Osteocyte (in vitro differentiated cells): ENCODE results near the gene CPLANE2. TPM values are rescaled to one million over a fixed set of nuclear protein-coding genes. Genes with fewer than 3 reads are reported as not detected.

Source experiments
- DNase-seq: peaks from one replicate; pipeline ENCODE4 v3.0.0; 2021; ENCODE audit warnings: mixed read lengths; ENCODE audit not compliant: unreplicated experiment; ENCODE audit errors: extremely low spot score
- H3K27ac Mint-ChIP-seq: one replicate; pipeline ENCODE4 v1.8.0; 2021; ENCODE audit warnings: mild to moderate bottlenecking, mixed read lengths; ENCODE audit not compliant: unreplicated experiment
- H3K27me3 Mint-ChIP-seq: one replicate; pipeline ENCODE4 v1.8.0; 2021; ENCODE audit warnings: mixed read lengths; ENCODE audit not compliant: unreplicated experiment
- H3K36me3 Mint-ChIP-seq: one replicate; pipeline ENCODE4 v1.8.0; 2021; ENCODE audit warnings: mixed read lengths; ENCODE audit not compliant: unreplicated experiment
- H3K4me1 Mint-ChIP-seq: one replicate; pipeline ENCODE4 v1.8.0; 2021; ENCODE audit warnings: mixed read lengths; ENCODE audit not compliant: unreplicated experiment
- H3K4me3 Mint-ChIP-seq: one replicate; pipeline ENCODE4 v1.8.0; 2021; ENCODE audit warnings: mild to moderate bottlenecking, moderate library complexity, mixed read lengths; ENCODE audit not compliant: unreplicated experiment
- H3K9me3 Mint-ChIP-seq: one replicate; pipeline ENCODE4 v1.8.0; 2021; ENCODE audit warnings: mixed read lengths; ENCODE audit not compliant: unreplicated experiment
- CTCF ChIP-seq: fragments of 200-600 bp; sonication (generic); IDR thresholded peaks from 2 replicates; pipeline ENCODE4 v1.5.0; 2021; ENCODE audit warnings: antibody characterized with exemption, mild to moderate bottlenecking, moderate library complexity
- long read RNA-seq: library from polyadenylated mRNA; unstranded; transcript quantifications from one replicate; pipeline ENCODE4 v2.0.0, GENCODE V29; 2021
- total RNA-seq: library from RNA; stranded (reverse); gene quantifications from 2 replicates; pipeline ENCODE4 v1.2.1, GENCODE V29; 2021

The CPLANE2 gene
- total RNA-seq = 10.3 and 11.8 TPM in 2 replicates
- long read RNA-seq, partial matches to known transcripts = 1 of 2 reads
- long read RNA-seq, other reads (novel, unspliced or antisense) = 0 of 2 reads

- Mint-ChIP-seq H3K4me1 (peaks cover 19% of the 10 kb centered on the region), H3K4me3 (peak within 1 kb of the TSS; percentile 80), H3K27ac (peak within 1 kb of the TSS; percentile 88), H3K36me3 (peaks cover 2% of the 10 kb centered on the region), H3K9me3 (no peaks in the 10 kb centered on the region), H3K27me3 (no peaks in the 10 kb centered on the region)
- DNase-seq = peak; percentile 98
- TF ChIP-seq CTCF = no peak
Observed at GRCh38 chr1:16236511-16237342, at the start of gene CPLANE2. Gene CPLANE2, minus strand, starts transcription at chr1:16237183. Its CDS starts 441 bp downstream, at chr1:16236742.

- H3K36me3 Mint-ChIP-seq = peaks cover 10% of the 10 kb centered on the region
- TF ChIP-seq CTCF = no peak
- no peaks in the 10 kb centered on the region for H3K4me1 Mint-ChIP-seq
- H3K27me3 Mint-ChIP-seq = no peaks in the 10 kb centered on the region
- no peak overlapping the region for H3K4me3 Mint-ChIP-seq
- no peak overlapping the region for H3K27ac Mint-ChIP-seq
- H3K9me3 Mint-ChIP-seq = no peaks in the 10 kb centered on the region
- no peak for DNase-seq
Observed at GRCh38 chr1:16286122-16286521, 49.1 kb upstream of the CPLANE2 start.

GRCh38 chr1:16281765-16282164 is 44.8 kb upstream of the CPLANE2 start:
- no peak overlapping the region for H3K4me3 Mint-ChIP-seq
- no peak for DNase-seq
- H3K4me1 Mint-ChIP-seq = peaks cover 4% of the 10 kb centered on the region
- no peak for TF ChIP-seq CTCF
- H3K36me3 Mint-ChIP-seq = peaks cover 11% of the 10 kb centered on the region
- no peaks in the 10 kb centered on the region for H3K9me3 Mint-ChIP-seq
- no peaks in the 10 kb centered on the region for H3K27me3 Mint-ChIP-seq
- H3K27ac Mint-ChIP-seq = no peak overlapping the region

- H3K27ac Mint-ChIP-seq = no peak overlapping the region
- H3K36me3 Mint-ChIP-seq = peaks cover 10% of the 10 kb centered on the region
- peaks cover 7% of the 10 kb centered on the region for H3K4me1 Mint-ChIP-seq
- DNase-seq = no peak
- H3K4me3 Mint-ChIP-seq = no peak overlapping the region
- no peak for TF ChIP-seq CTCF
- no peaks in the 10 kb centered on the region for H3K27me3 Mint-ChIP-seq
- no peaks in the 10 kb centered on the region for H3K9me3 Mint-ChIP-seq
Observed at GRCh38 chr1:16279186-16279585, 42.2 kb upstream of the CPLANE2 start.

GRCh38 chr1:16276302-16277030 is 39.5 kb upstream of the CPLANE2 start:
- no peak overlapping the region for H3K27ac Mint-ChIP-seq
- H3K4me1 Mint-ChIP-seq = peaks cover 7% of the 10 kb centered on the region
- no peak for DNase-seq
- no peak overlapping the region for H3K4me3 Mint-ChIP-seq
- no peaks in the 10 kb centered on the region for H3K27me3 Mint-ChIP-seq
- TF ChIP-seq CTCF = no peak
- peaks cover 8% of the 10 kb centered on the region for H3K36me3 Mint-ChIP-seq
- no peaks in the 10 kb centered on the region for H3K9me3 Mint-ChIP-seq
